Activated T-helper 1 cell treated with anti-CD3 and anti-CD28 coated beads, Interleukin-12 subunit alpha, Interleukin-12 subunit beta, Interleukin-2, Interleukin-4 antibody, amounts not matched to agents 30 ng/mL and 10 ng/mL and 1 ng/mL, durations not matched to agents 14 hours and 24 hours and 36 hours (primary cell): Measurements from ENCODE around the gene MUS81. TPM values are rescaled to one million over a fixed set of nuclear protein-coding genes. Genes with fewer than 3 reads are reported as not detected.
A peak's percentile ranks its signal among the peaks of the same experiment; 100 is the strongest.
"Not testable (repeated sequence)": the region's sequence is repeated elsewhere in the genome, so short reads cannot be mapped to it uniquely, and the experiment has no call there.

Source experiments
- DNase-seq: peaks from one replicate; pipeline ENCODE4 v3.0.0; 2021; ENCODE audit warnings: low spot score
- H3K27ac Mint-ChIP-seq: one replicate; pipeline ENCODE4 v1.8.0; 2021; ENCODE audit warnings: mild to moderate bottlenecking, mixed read lengths
- H3K27me3 Mint-ChIP-seq: one replicate; pipeline ENCODE4 v1.8.0; 2022; ENCODE audit warnings: mild to moderate bottlenecking, moderate library complexity, mixed read lengths; ENCODE audit not compliant: insufficient read depth
- H3K36me3 Mint-ChIP-seq: one replicate; pipeline ENCODE4 v1.8.0; 2021; ENCODE audit warnings: low read depth, mixed read lengths
- H3K4me1 Mint-ChIP-seq: one replicate; pipeline ENCODE4 v1.8.0; 2021; ENCODE audit warnings: low read depth, mixed read lengths
- H3K4me3 Mint-ChIP-seq: one replicate; pipeline ENCODE4 v1.8.0; 2021; ENCODE audit warnings: mild to moderate bottlenecking, moderate library complexity, mixed read lengths
- H3K9me3 Mint-ChIP-seq: one replicate; pipeline ENCODE4 v1.8.0; 2021; ENCODE audit warnings: mixed read lengths
- intact Hi-C: fragments of 100-400 bp; cut with micrococcal nuclease; formaldehyde crosslinking; loops from one replicate; pipeline ENCODE4 v1.15.1; 2024
- total RNA-seq: library from RNA; stranded (reverse); gene quantifications from 2 replicates; pipeline ENCODE4 v1.2.3, GENCODE V29; 2022

MUS81 gene
- total RNA-seq, 1 donor from 2014 or later = 77.7 TPM

GRCh38 chr11:65887723-65888162 is 27.5 kb downstream of the MUS81 start:
- intact Hi-C loops = loop anchor here (1.0 to 2.0 kb wide), 7 partner anchors 14 to 272 kb away; partner anchors contain the start of genes BANF1, EIF1AD, MUS81 and PCNX3
- DNase-seq = no peak
- Mint-ChIP-seq H3K4me1 (peaks cover 53% of the 10 kb centered on the region), H3K4me3 (peak overlapping the region; percentile 99), H3K27ac (peak overlapping the region; percentile 96), H3K36me3 (peaks cover 35% of the 10 kb centered on the region), H3K27me3 (no peaks in the 10 kb centered on the region), H3K9me3 (no peaks in the 10 kb centered on the region)

- peak within 1 kb of the TSS; percentile 99 for H3K4me3 Mint-ChIP-seq
- intact Hi-C loops = loop anchor here (1.0 to 2.0 kb wide), 7 partner anchors 15 to 273 kb away; partner anchors contain the start of genes BANF1, EIF1AD, MUS81 and PCNX3
- H3K4me1 Mint-ChIP-seq = peaks cover 58% of the 10 kb centered on the region
- H3K9me3 Mint-ChIP-seq = no peaks in the 10 kb centered on the region
- H3K27ac Mint-ChIP-seq = peak within 1 kb of the TSS; percentile 96
- DNase-seq = peak; percentile 90
- H3K27me3 Mint-ChIP-seq = no peaks in the 10 kb centered on the region
- peaks cover 36% of the 10 kb centered on the region for H3K36me3 Mint-ChIP-seq
Observed at GRCh38 chr11:65888163-65888814, 28.1 kb downstream of the MUS81 start, which contains the start of gene FIBP. FIBP (minus strand) TSS chr11:65888471; CDS start chr11:65888418, 53 bp downstream.

DNA sequence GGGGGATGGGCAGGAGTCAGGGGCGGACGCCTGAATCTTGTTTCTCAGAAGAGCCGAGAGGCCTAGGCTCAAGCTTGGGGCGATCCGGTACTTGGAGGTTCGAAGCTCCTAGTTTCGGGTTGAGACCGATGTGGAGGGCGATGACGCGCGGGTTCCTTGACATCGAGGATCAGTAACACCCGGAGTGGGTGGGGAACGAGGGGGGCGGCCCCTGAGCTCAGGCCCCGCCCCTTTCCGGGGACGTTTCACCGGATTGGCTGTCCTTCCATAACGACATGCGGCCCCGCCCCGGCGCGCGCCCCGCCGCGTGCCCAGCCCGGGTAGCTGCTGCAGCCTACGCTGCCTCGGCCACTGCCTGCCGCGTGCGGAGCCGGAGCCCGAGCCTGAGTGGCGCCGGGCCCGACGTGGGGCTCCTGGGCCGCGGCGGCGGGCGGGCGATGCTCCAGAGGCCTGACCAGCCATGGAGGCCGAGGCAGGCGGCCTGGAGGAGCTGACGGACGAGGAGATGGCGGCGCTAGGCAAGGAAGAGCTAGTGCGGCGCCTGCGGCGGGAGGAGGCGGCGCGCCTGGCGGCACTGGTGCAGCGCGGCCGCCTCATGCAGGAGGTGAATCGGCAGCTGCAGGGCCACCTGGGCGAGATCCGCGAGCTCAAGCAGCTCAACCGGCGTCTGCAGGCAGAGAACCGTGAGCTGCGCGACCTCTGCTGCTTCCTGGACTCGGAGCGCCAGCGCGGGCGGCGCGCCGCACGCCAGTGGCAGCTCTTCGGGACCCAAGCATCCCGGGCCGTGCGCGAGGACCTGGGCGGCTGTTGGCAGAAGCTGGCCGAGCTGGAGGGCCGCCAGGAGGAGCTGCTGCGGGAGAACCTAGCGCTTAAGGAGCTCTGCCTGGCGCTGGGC is 30.3 kb downstream of the MUS81 start, which contains the start of gene CCDC85B:
CCDC85B (plus strand) TSS at position 350 of the 895 bp plus-strand sequence; CDS start at position 461, 111 bp downstream.
- Mint-ChIP-seq H3K4me1 (peaks cover 58% of the 10 kb centered on the region), H3K9me3 (no peaks in the 10 kb centered on the region), H3K4me3 (peak within 1 kb of the TSS; percentile 99), H3K27me3 (no peaks in the 10 kb centered on the region), H3K27ac (peak within 1 kb of the TSS; percentile 96), H3K36me3 (peaks cover 27% of the 10 kb centered on the region)
- peak; percentile 98 for DNase-seq
- intact Hi-C loops = loop anchor here (1.0 to 5.0 kb wide), 5 partner anchors 10 to 377 kb away; partner anchors contain the start of genes C11orf68, DRAP1, FOSL1 and KAT5

DNA sequence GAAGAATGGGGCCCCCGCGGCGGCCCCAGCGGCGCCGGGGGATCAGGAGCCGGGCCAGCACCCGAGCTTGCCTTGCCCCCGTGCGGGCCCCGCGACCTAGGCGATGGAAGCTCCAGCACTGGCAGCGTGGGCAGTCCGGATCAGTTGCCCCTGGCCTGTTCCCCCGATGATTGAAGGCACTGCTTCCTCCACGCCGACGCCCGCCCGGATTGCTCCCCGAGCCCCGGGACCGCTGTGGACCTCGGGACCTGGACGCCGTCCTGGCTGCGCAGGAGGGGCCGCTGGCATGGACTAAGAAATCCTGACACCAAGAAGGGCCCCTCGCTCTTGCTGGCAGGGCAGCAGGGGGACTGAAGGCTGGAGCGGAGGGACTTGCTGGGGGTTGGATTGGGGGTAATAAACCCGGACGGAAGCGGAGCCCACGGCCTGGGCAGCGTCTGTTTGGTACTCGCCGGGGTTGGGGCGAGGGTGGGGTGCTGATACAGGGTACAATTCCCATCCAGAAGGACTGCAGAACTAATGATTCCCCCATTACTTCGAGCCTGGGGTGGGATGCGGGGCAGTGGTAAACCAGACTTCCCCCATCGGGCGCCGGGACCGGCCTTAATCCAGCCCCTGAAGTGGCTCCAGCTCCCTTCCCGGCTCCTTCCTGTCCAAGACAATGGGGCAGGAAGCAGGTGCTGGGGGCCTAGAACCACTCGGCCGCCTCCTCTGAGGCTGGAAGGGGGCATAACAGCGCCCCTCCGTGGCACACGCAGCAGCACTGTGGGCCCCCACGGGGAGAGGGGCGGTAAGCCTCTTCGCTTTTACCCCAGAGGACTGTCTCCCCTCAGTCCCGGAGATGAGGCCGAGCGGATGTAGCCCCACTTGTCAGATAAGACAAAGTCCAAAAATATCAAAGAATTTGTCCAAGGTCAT is 31.2 kb downstream of the MUS81 start:
- intact Hi-C loops = loop anchor here (5.0 kb wide), 2 partner anchors 161 to 376 kb away; partner anchors contain the start of genes RAB1B and SF3B2
- Mint-ChIP-seq H3K27ac (peak overlapping the region; percentile 86), H3K9me3 (no peaks in the 10 kb centered on the region), H3K4me1 (peaks cover 63% of the 10 kb centered on the region), H3K4me3 (peak overlapping the region; percentile 85), H3K36me3 (peaks cover 33% of the 10 kb centered on the region), H3K27me3 (no peaks in the 10 kb centered on the region)
- DNase-seq = no peak

GRCh38 chr11:65892137-65892540 is 31.9 kb downstream of the MUS81 start:
- Mint-ChIP-seq H3K27ac (peak overlapping the region; percentile 86), H3K4me3 (peak overlapping the region; percentile 85), H3K36me3 (peaks cover 32% of the 10 kb centered on the region), H3K4me1 (peaks cover 63% of the 10 kb centered on the region)
- intact Hi-C loops = loop anchor here (5.0 kb wide), 2 partner anchors 160 to 375 kb away; partner anchors contain the start of genes RAB1B and SF3B2
- H3K27me3 Mint-ChIP-seq, H3K9me3 Mint-ChIP-seq, DNase-seq: not testable (repeated sequence)

- peaks cover 63% of the 10 kb centered on the region for H3K4me1 Mint-ChIP-seq
Observed at GRCh38 chr11:65892661-65893317, 32.6 kb downstream of the MUS81 start.

DNA sequence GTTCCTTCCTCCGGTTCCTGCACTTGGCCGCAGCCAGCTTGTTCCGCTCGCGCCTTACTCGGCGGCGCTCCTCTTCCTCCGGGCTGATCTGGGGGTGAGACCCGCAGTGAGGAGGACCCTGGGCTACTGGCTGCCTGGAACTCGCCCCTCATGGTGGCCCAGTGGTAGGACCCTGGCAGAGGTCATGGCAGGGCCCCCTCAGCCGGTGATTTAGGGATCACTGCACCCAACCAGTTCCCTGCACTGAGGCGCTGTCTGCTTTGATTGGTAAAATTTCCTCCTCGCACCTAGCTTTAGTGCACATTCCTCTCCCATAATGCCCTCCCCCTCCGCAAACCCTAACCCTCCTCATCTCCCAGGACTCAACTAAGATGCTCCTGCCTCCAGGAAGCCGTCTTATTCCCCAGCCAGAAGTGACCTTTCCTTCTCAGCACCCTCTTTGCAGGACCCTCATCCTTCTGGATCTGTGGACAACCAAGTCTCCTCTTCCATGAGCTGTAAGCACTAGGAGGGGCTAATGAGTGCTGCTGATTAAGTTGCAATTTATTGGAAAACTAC is 33.9 kb downstream of the MUS81 start:
- H3K36me3 Mint-ChIP-seq = peaks cover 34% of the 10 kb centered on the region
- H3K27me3 Mint-ChIP-seq = no peaks in the 10 kb centered on the region
- peak overlapping the region; percentile 84 for H3K27ac Mint-ChIP-seq
- H3K4me1 Mint-ChIP-seq = peaks cover 57% of the 10 kb centered on the region
- intact Hi-C loops = loop anchor here (5.0 kb wide), 2 partner anchors 158 to 373 kb away; partner anchors contain the start of genes RAB1B and SF3B2
- peak overlapping the region; percentile 85 for H3K4me3 Mint-ChIP-seq
- H3K9me3 Mint-ChIP-seq = no peaks in the 10 kb centered on the region
- DNase-seq = no peak

More at GRCh38 chr11:65892661-65893317, 32.6 kb downstream of the MUS81 start:
- Mint-ChIP-seq H3K27ac (peak overlapping the region; percentile 86), H3K4me3 (peak overlapping the region; percentile 85), H3K9me3 (no peaks in the 10 kb centered on the region), H3K36me3 (peaks cover 36% of the 10 kb centered on the region), H3K27me3 (no peaks in the 10 kb centered on the region)
- DNase-seq = no peak
- intact Hi-C loops = loop anchor here (5.0 kb wide), 2 partner anchors 160 to 375 kb away; partner anchors contain the start of genes RAB1B and SF3B2

GRCh38 chr11:65895482-65895981 is 35.3 kb downstream of the MUS81 start:
- Mint-ChIP-seq H3K4me3 (peak overlapping the region; percentile 71), H3K27ac (peak overlapping the region; percentile 40), H3K4me1 (peaks cover 44% of the 10 kb centered on the region), H3K9me3 (no peaks in the 10 kb centered on the region), H3K27me3 (no peaks in the 10 kb centered on the region), H3K36me3 (peaks cover 34% of the 10 kb centered on the region)
- intact Hi-C loops = no loop called here
- DNase-seq = no peak

DNA sequence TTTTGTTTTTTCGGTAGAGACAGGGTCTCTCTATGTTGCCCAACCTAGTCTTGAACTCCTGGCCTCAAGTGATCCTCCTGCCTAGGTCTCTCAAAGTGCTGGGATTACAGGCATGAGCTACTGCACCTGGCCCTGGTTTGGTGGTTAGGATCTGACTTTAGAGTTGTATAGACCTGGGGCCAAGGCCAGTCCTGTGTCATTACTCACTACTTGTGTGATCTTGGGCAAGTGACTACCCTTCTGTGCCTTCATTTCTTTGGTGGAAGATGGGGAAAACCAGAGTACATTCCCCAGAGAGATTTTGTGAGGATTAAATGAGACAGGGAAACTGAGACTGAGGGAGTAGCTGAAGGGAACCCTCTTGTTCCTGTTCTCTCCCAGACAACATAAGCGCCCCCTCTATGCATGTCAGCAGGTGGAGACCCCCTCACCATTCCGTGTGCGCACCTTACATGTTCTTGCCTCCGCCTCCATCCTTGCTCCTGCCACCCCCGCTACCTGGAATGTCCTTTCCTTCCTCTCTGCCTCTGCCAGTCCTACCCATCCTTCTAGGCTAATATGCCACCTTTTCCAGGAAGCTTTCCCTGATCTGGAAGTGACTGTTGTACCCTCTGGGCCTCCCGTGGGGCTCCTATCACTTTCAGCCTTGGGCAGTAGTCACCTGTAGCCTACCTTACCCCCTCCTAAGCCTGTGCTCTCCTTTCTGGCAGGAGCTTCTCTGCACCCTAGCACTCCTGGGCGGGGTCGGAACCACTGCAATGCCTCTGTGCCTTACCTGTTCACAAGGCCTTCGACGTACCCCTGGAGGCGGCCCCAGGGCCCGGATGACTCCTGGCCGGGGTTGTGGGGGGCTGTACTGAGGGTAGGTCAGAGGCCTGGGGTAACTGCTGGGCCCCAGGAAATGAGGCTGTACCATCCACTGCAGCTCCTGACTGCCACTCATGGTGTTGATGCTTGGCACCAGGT is 36.1 kb downstream of the MUS81 start:
- H3K9me3 Mint-ChIP-seq = no peaks in the 10 kb centered on the region
- H3K27me3 Mint-ChIP-seq = no peaks in the 10 kb centered on the region
- DNase-seq = no peak
- intact Hi-C loops = no loop called here
- H3K4me3 Mint-ChIP-seq = no peak overlapping the region
- peak overlapping the region; percentile 43 for H3K27ac Mint-ChIP-seq
- H3K36me3 Mint-ChIP-seq = peaks cover 34% of the 10 kb centered on the region
- peaks cover 44% of the 10 kb centered on the region for H3K4me1 Mint-ChIP-seq

GRCh38 chr11:65897020-65897471 is 36.8 kb downstream of the MUS81 start:
- Mint-ChIP-seq H3K27me3 (no peaks in the 10 kb centered on the region), H3K36me3 (peaks cover 31% of the 10 kb centered on the region), H3K9me3 (no peaks in the 10 kb centered on the region), H3K4me3 (peak overlapping the region; percentile 67), H3K27ac (no peak overlapping the region), H3K4me1 (peaks cover 45% of the 10 kb centered on the region)
- DNase-seq = no peak
- intact Hi-C loops = no loop called here
